ENCODE results near the gene ZMPSTE24.

Gene ZMPSTE24

DNA sequence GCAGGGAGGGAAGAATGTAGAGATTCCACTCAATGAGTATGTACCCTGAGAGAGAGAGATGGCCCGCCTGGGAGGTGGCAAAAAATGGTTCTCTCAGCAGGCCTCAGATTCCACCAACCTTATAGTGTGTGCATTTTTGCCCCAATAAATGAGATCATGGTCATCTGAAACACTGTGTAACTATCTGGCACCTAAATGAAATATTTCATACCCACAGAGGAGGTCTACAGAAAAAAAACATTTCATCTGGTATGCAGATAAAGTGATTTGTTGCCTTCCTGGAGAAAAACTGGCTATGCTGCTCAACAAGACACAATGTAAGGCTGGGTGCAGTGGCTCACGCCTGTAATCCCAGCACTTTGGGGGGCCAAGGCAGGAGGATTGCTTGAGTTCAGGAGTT, 5.4 kb upstream of the ZMPSTE24 start:
- Histone ChIP-seq H3K27me3 (ENCODE audit: insufficient read depth, low read length, poor library complexity) (no peaks in the 10 kb centered on the region), H3K4me1 (ENCODE audit: control insufficient read depth, low read depth, low read length) (peaks cover 3% of the 10 kb centered on the region), H3K9ac (ENCODE audit: low read length) (no peak overlapping the region), H4K8ac (ENCODE audit: low read depth, low read length) (no peak overlapping the region), H4K5ac (ENCODE audit: low read length) (no peak overlapping the region), H2BK120ac (ENCODE audit: low read depth, low read length) (no peak overlapping the region), H2BK5ac (ENCODE audit: low read length) (no peak overlapping the region), H3K4ac (ENCODE audit: low read depth, low read length) (no peak overlapping the region), H3K36me3 (ENCODE audit: control insufficient read depth, insufficient read depth, low read length) (no peaks in the 10 kb centered on the region), H2AK5ac (ENCODE audit: low read length) (no peak overlapping the region), H2BK15ac (replicated peaks; ENCODE audit: low read depth) (no peak overlapping the region), H3K56ac (ENCODE audit: low read length) (no peak overlapping the region), H3K18ac (ENCODE audit: low read length) (no peak overlapping the region), H3K4me2 (ENCODE audit: low read length) (no peak overlapping the region), H3K4me3 (ENCODE audit: low read length) (no peak overlapping the region), H3K79me1 (ENCODE audit: low read length) (no peaks in the 10 kb centered on the region), H3K27ac (ENCODE audit: low read depth, low read length) (no peak overlapping the region), H3K23ac (ENCODE audit: low read length) (no peak overlapping the region), H3K79me2 (ENCODE audit: control insufficient read depth, insufficient read depth, low read length) (peaks cover 2% of the 10 kb centered on the region)
- no CpG with 5 or more reads among the region's 2 CpGs for WGBS (ENCODE audit: extremely low coverage, insufficient coverage, low lambda C conversion rate)
- no peak for DNase-seq

DNA sequence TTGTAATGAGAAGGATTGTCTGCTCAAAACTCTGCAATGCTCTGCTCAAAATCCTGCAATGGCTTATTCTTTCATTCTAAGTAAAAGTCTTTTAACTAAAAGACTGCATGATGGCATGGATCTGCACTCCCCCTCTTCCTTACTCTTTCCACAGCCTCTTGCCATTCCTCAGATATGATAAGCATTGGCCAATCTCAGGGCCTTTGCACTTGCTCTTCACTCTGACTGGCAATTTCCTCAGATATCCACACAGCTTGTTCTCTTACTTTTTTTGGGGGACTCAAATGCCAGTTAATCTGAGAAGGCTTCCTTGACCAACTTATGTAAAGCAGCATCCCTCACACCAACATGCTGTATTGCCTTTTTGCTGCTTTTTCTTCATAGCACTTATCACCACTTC, 2.8 kb upstream of the ZMPSTE24 start:
- no peak overlapping the region for H3K56ac ChIP-seq (ENCODE audit: low read length)
- no peaks in the 10 kb centered on the region for H3K36me3 ChIP-seq (ENCODE audit: control insufficient read depth, insufficient read depth, low read length)

DNA sequence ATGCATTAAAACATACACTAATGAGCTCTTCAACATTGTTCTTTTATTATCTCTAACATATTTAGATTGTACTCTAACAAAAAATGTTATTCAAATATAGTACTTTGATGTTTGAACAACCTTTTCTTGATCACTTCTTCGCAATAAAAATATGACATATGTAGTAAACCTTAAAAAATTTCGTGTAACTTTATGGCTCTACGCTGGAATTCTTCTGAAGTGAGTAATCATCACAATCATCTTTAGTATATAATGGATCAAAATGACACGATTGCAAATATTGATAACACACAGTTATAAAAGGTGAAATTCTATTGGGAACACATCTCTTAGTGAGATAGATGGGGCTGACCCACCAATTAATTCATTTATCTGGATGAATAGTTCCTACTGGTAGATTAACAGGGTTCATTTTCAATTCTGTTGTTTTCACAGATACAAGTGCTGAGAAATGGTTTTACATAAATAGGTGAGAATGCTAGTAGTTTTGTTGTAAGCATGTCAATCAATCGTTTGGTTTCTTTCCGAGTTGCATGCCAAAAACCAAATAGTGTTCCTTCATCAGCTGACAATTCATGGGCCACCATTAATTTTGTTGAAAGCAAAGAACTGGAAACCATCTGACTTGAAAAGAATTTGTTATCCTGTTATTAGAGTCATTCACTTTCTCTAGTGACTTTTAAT, 1.5 kb upstream of the ZMPSTE24 start:
- peaks cover 11% of the 10 kb centered on the region for H3K79me2 ChIP-seq (ENCODE audit: control insufficient read depth, insufficient read depth, low read length)
- H2AK5ac ChIP-seq (ENCODE audit: low read length): no peak overlapping the region
- H3K4ac ChIP-seq (ENCODE audit: low read depth, low read length): no peak overlapping the region
- H3K4me3 ChIP-seq (ENCODE audit: low read length): no peak overlapping the region
- H3K36me3 ChIP-seq (ENCODE audit: control insufficient read depth, insufficient read depth, low read length): no peaks in the 10 kb centered on the region
- H4K8ac ChIP-seq (ENCODE audit: low read depth, low read length): no peak overlapping the region
- no peak for DNase-seq
- H3K79me1 ChIP-seq (ENCODE audit: low read length): peaks cover 6% of the 10 kb centered on the region
- peak overlapping the region; percentile 2 for H3K4me2 ChIP-seq (ENCODE audit: low read length)
- H3K9ac ChIP-seq (ENCODE audit: low read length): peak overlapping the region; percentile 13
- H4K5ac ChIP-seq (ENCODE audit: low read length): no peak overlapping the region
- no peak overlapping the region for H3K56ac ChIP-seq (ENCODE audit: low read length)
- H3K27me3 ChIP-seq (ENCODE audit: insufficient read depth, low read length, poor library complexity): no peaks in the 10 kb centered on the region
- no peak overlapping the region for H3K23ac ChIP-seq (ENCODE audit: low read length)
- no peak overlapping the region for H3K27ac ChIP-seq (ENCODE audit: low read depth, low read length)
- no CpG with 5 or more reads among the region's 6 CpGs for WGBS (ENCODE audit: extremely low coverage, insufficient coverage, low lambda C conversion rate)
- no peak overlapping the region for H2BK5ac ChIP-seq (ENCODE audit: low read length)
- H3K4me1 ChIP-seq (ENCODE audit: control insufficient read depth, low read depth, low read length): peaks cover 3% of the 10 kb centered on the region
- no peak overlapping the region for H3K18ac ChIP-seq (ENCODE audit: low read length)
- H2BK120ac ChIP-seq (ENCODE audit: low read depth, low read length): no peak overlapping the region
- no peak overlapping the region for H2BK15ac ChIP-seq (replicated peaks; ENCODE audit: low read depth)

More for the DNA sequence above, 2.8 kb upstream of the ZMPSTE24 start:
- H3K4ac ChIP-seq (ENCODE audit: low read depth, low read length): no peak overlapping the region
- no peak overlapping the region for H3K27ac ChIP-seq (ENCODE audit: low read depth, low read length)
- peaks cover 6% of the 10 kb centered on the region for H3K79me1 ChIP-seq (ENCODE audit: low read length)
- no peak overlapping the region for H4K8ac ChIP-seq (ENCODE audit: low read depth, low read length)
- peaks cover 3% of the 10 kb centered on the region for H3K4me1 ChIP-seq (ENCODE audit: control insufficient read depth, low read depth, low read length)
- H3K23ac ChIP-seq (ENCODE audit: low read length): no peak overlapping the region
- no peak overlapping the region for H2BK15ac ChIP-seq (replicated peaks; ENCODE audit: low read depth)
- DNase-seq: no peak
- no peak overlapping the region for H3K9ac ChIP-seq (ENCODE audit: low read length)
- no peaks in the 10 kb centered on the region for H3K27me3 ChIP-seq (ENCODE audit: insufficient read depth, low read length, poor library complexity)
- H3K4me2 ChIP-seq (ENCODE audit: low read length): no peak overlapping the region
- H2BK120ac ChIP-seq (ENCODE audit: low read depth, low read length): no peak overlapping the region
- no peak overlapping the region for H3K4me3 ChIP-seq (ENCODE audit: low read length)
- H3K18ac ChIP-seq (ENCODE audit: low read length): no peak overlapping the region
- no peak overlapping the region for H2BK5ac ChIP-seq (ENCODE audit: low read length)
- H3K79me2 ChIP-seq (ENCODE audit: control insufficient read depth, insufficient read depth, low read length): peaks cover 11% of the 10 kb centered on the region
- H2AK5ac ChIP-seq (ENCODE audit: low read length): no peak overlapping the region
- H4K5ac ChIP-seq (ENCODE audit: low read length): no peak overlapping the region

DNA sequence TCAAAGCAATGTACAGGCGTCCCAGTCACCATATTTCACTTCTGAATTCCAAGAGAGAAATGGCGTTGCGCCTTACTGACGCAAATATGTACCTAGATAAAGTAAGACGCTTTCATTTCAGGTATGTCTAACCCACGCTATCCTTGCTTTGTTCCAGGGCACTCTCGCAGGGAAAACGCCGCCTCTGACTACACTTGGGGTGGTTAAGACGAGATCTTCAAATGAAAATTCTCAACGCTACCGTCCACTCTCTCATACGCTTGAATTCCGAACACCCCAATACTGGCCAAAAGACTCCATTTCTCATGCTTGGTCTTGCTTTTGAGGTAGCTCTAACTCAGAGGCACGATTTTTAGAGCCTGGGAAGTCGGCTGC, 736 bp upstream of the ZMPSTE24 start:
- H3K9ac ChIP-seq (ENCODE audit: low read length): peak overlapping the region; percentile 72
- H3K4me1 ChIP-seq (ENCODE audit: control insufficient read depth, low read depth, low read length): peaks cover 3% of the 10 kb centered on the region
- no peak overlapping the region for H4K8ac ChIP-seq (ENCODE audit: low read depth, low read length)
- H2BK15ac ChIP-seq (replicated peaks; ENCODE audit: low read depth): no peak overlapping the region
- H3K27ac ChIP-seq (ENCODE audit: low read depth, low read length): peak overlapping the region; percentile 95
- peak overlapping the region; percentile 74 for H2BK5ac ChIP-seq (ENCODE audit: low read length)
- H4K5ac ChIP-seq (ENCODE audit: low read length): no peak overlapping the region
- H3K4me2 ChIP-seq (ENCODE audit: low read length): peak overlapping the region; percentile 87
- H3K4me3 ChIP-seq (ENCODE audit: low read length): peak overlapping the region; percentile 41
- no peak overlapping the region for H2AK5ac ChIP-seq (ENCODE audit: low read length)
- peaks cover 6% of the 10 kb centered on the region for H3K79me1 ChIP-seq (ENCODE audit: low read length)
- H3K79me2 ChIP-seq (ENCODE audit: control insufficient read depth, insufficient read depth, low read length): peaks cover 11% of the 10 kb centered on the region
- no peak overlapping the region for H2BK120ac ChIP-seq (ENCODE audit: low read depth, low read length)
- no peak overlapping the region for H3K4ac ChIP-seq (ENCODE audit: low read depth, low read length)
- H3K23ac ChIP-seq (ENCODE audit: low read length): peak overlapping the region; percentile 0
- H3K36me3 ChIP-seq (ENCODE audit: control insufficient read depth, insufficient read depth, low read length): no peaks in the 10 kb centered on the region
- no peak for DNase-seq
- H3K18ac ChIP-seq (ENCODE audit: low read length): peak overlapping the region; percentile 65
- no peaks in the 10 kb centered on the region for H3K27me3 ChIP-seq (ENCODE audit: insufficient read depth, low read length, poor library complexity)
- peak overlapping the region; percentile 83 for H3K56ac ChIP-seq (ENCODE audit: low read length)
- no CpG with 5 or more reads among the region's 16 CpGs for WGBS (ENCODE audit: extremely low coverage, insufficient coverage, low lambda C conversion rate)

DNA sequence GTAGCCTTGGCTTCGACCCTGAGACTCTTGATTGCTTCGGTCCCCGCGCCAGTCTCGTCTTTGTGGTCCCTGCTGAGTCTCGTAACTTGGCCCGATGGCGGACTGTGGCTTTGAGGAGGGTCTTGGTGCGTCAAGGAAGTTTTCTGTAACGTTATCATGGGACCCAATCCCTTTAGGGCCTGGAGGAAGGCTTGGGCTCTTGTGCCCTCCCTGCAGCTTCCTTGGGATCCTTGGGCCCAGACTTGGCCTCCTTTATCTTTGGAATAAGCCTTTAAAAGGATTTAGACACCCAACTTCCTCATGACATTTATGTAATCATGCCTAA, 371 bp downstream of the ZMPSTE24 start:
- no peak overlapping the region for H2BK120ac ChIP-seq (ENCODE audit: low read depth, low read length)
- H3K79me1 ChIP-seq (ENCODE audit: low read length): peaks cover 6% of the 10 kb centered on the region
- H3K36me3 ChIP-seq (ENCODE audit: control insufficient read depth, insufficient read depth, low read length): peaks cover 3% of the 10 kb centered on the region
- peak overlapping the region; percentile 99 for H3K9ac ChIP-seq (ENCODE audit: low read length)
- H3K4me1 ChIP-seq (ENCODE audit: control insufficient read depth, low read depth, low read length): peaks cover 3% of the 10 kb centered on the region
- no peak for DNase-seq
- no peak overlapping the region for H3K4ac ChIP-seq (ENCODE audit: low read depth, low read length)
- H2BK15ac ChIP-seq (replicated peaks; ENCODE audit: low read depth): no peak overlapping the region
- H3K79me2 ChIP-seq (ENCODE audit: control insufficient read depth, insufficient read depth, low read length): peaks cover 11% of the 10 kb centered on the region
- peak overlapping the region; percentile 32 for H3K27ac ChIP-seq (ENCODE audit: low read depth, low read length)
- peak overlapping the region; percentile 100 for H3K4me3 ChIP-seq (ENCODE audit: low read length)
- peak overlapping the region; percentile 75 for H2AK5ac ChIP-seq (ENCODE audit: low read length)
- no peak overlapping the region for H3K18ac ChIP-seq (ENCODE audit: low read length)
- H4K8ac ChIP-seq (ENCODE audit: low read depth, low read length): peak overlapping the region; percentile 29
- H3K27me3 ChIP-seq (ENCODE audit: insufficient read depth, low read length, poor library complexity): no peaks in the 10 kb centered on the region
- H2BK5ac ChIP-seq (ENCODE audit: low read length): no peak overlapping the region
- H3K23ac ChIP-seq (ENCODE audit: low read length): peak overlapping the region; percentile 32
- peak overlapping the region; percentile 94 for H3K56ac ChIP-seq (ENCODE audit: low read length)
- peak overlapping the region; percentile 87 for H3K4me2 ChIP-seq (ENCODE audit: low read length)
- no CpG with 5 or more reads among the region's 10 CpGs for WGBS (ENCODE audit: extremely low coverage, insufficient coverage, low lambda C conversion rate)
- H4K5ac ChIP-seq (ENCODE audit: low read length): peak overlapping the region; percentile 95

DNA sequence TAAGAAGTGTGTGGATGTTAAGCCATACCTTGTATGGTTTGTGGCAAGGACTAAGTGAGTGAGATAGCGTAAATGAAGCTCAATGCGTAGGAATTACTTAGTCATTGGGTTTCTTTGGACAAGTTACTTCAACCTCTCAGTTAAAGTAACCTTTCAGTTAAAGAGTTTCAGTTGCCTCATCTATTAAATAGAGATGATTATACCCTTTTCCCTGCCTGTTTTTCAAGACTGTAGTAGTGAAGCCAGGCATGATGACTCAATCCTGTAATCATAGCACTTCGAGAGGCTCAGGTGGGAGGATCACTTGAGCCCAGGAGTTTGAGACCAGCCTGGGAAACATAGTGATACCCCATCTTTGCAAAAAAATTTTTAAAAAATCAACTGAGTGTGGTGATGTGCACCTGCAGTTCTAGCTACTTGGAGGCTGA, 6.3 kb downstream of the ZMPSTE24 start:
- Histone ChIP-seq H3K56ac (ENCODE audit: low read length) (no peak overlapping the region), H3K27me3 (ENCODE audit: insufficient read depth, low read length, poor library complexity) (no peaks in the 10 kb centered on the region), H3K79me2 (ENCODE audit: control insufficient read depth, insufficient read depth, low read length) (peaks cover 3% of the 10 kb centered on the region), H2BK120ac (ENCODE audit: low read depth, low read length) (no peak overlapping the region), H3K36me3 (ENCODE audit: control insufficient read depth, insufficient read depth, low read length) (peaks cover 3% of the 10 kb centered on the region), H2BK15ac (replicated peaks; ENCODE audit: low read depth) (no peak overlapping the region), H3K4me1 (ENCODE audit: control insufficient read depth, low read depth, low read length) (no peaks in the 10 kb centered on the region), H3K4me2 (ENCODE audit: low read length) (no peak overlapping the region), H4K8ac (ENCODE audit: low read depth, low read length) (no peak overlapping the region), H4K5ac (ENCODE audit: low read length) (no peak overlapping the region), H3K18ac (ENCODE audit: low read length) (no peak overlapping the region), H3K4me3 (ENCODE audit: low read length) (no peak overlapping the region), H3K9ac (ENCODE audit: low read length) (no peak overlapping the region), H2BK5ac (ENCODE audit: low read length) (no peak overlapping the region), H3K79me1 (ENCODE audit: low read length) (peaks cover 4% of the 10 kb centered on the region), H2AK5ac (ENCODE audit: low read length) (no peak overlapping the region), H3K23ac (ENCODE audit: low read length) (no peak overlapping the region), H3K27ac (ENCODE audit: low read depth, low read length) (no peak overlapping the region), H3K4ac (ENCODE audit: low read depth, low read length) (no peak overlapping the region)
- no peak for DNase-seq
- WGBS (ENCODE audit: extremely low coverage, insufficient coverage, low lambda C conversion rate): no CpG with 5 or more reads among the region's 3 CpGs

All from mesendoderm (in vitro differentiated cells).